ENCODE measurements around the gene OR2M3.
"Not testable (repeated sequence)": the region's sequence is repeated elsewhere in the genome, so short reads cannot be mapped to it uniquely, and the experiment has no call there.

Gene OR2M3

GRCh38 chr1:248243204-248243603 is 46.1 kb downstream of the OR2M3 start:
- no peak for ATAC-seq
- H3K9me3 Mint-ChIP-seq: no peaks in the 10 kb centered on the region
- peaks cover 6% of the 10 kb centered on the region for H3K4me1 Mint-ChIP-seq
- H3K36me3 Mint-ChIP-seq: no peaks in the 10 kb centered on the region
- no peak overlapping the region for H3K27ac Mint-ChIP-seq
- H3K27me3 Mint-ChIP-seq: peaks cover 27% of the 10 kb centered on the region
- peak overlapping the region; percentile 41 for H3K4me3 Mint-ChIP-seq

GRCh38 chr1:248259309-248259708 is 62.2 kb downstream of the OR2M3 start:
- not testable (repeated sequence) for H3K4me3 Mint-ChIP-seq, ATAC-seq, H3K27me3 Mint-ChIP-seq, H3K27ac Mint-ChIP-seq, H3K36me3 Mint-ChIP-seq, H3K4me1 Mint-ChIP-seq
- peaks cover 30% of the 10 kb centered on the region for H3K9me3 Mint-ChIP-seq
